GM23338 (cell line): ENCODE results near the gene LRRFIP1. TPM values are rescaled to one million over a fixed set of nuclear protein-coding genes. Genes with fewer than 3 reads are reported as not detected.

Experiments used
- ATAC-seq: fragments of 200-7000 bp; cut with Tn5 transposase; 3 replicates; pipeline ENCODE4 v1.9.1; 2020
- DNase-seq: peaks from one replicate; pipeline ENCODE4 v3.0.0-alpha.2; 2015; ENCODE audit warnings: low spot score
- H2AFZ ChIP-seq: fragments of 200-600 bp; sonication (generic); 2 replicates; pipeline ENCODE4 v1.8.0; 2016; ENCODE audit warnings: antibody characterized with exemption, mild to moderate bottlenecking, moderate library complexity
- H3F3A ChIP-seq: fragments of 200-600 bp; sonication (generic); replicated peaks from 2 replicates; pipeline ENCODE4 v1.8.0; 2017; ENCODE audit warnings: antibody characterized with exemption, mixed run types, low read depth
- H3K27ac ChIP-seq: fragments of 200-600 bp; sonication (generic); 2 replicates; pipeline ENCODE4 v1.6.1; 2016; ENCODE audit warnings: low read depth
- H3K27me3 ChIP-seq: fragments of 200-600 bp; sonication (generic); 2 replicates; pipeline ENCODE4 v1.8.0; 2016; ENCODE audit warnings: mild to moderate bottlenecking, mixed run types, moderate library complexity; ENCODE audit not compliant: insufficient read depth
- H3K36me3 ChIP-seq: fragments of 200-600 bp; sonication (generic); 2 replicates; pipeline ENCODE4 v1.8.0; 2016; ENCODE audit warnings: mild to moderate bottlenecking; ENCODE audit not compliant: insufficient read depth
- H3K4me1 ChIP-seq: fragments of 200-600 bp; sonication (generic); 2 replicates; pipeline ENCODE4 v1.8.0; 2016; ENCODE audit warnings: mild to moderate bottlenecking, moderate library complexity; ENCODE audit not compliant: insufficient read depth
- H3K4me2 ChIP-seq: fragments of 200-600 bp; sonication (generic); 2 replicates; pipeline ENCODE4 v1.7.1; 2017; ENCODE audit warnings: mixed run types
- H3K4me3 ChIP-seq: fragments of 200-600 bp; sonication (generic); 2 replicates; pipeline ENCODE4 v1.6.1; 2016; ENCODE audit warnings: mixed run types
- H3K79me2 ChIP-seq: fragments of 200-600 bp; sonication (generic); replicated peaks from 2 replicates; pipeline ENCODE4 v1.8.0; 2017; ENCODE audit warnings: mild to moderate bottlenecking; ENCODE audit not compliant: insufficient read depth
- H3K9me2 ChIP-seq: fragments of 200-600 bp; sonication (generic); 2 replicates; pipeline ENCODE4 v1.8.0; 2017; ENCODE audit not compliant: insufficient read depth
- H4K20me1 ChIP-seq: fragments of 200-600 bp; sonication (generic); replicated peaks from 2 replicates; pipeline ENCODE4 v1.8.0; 2017; ENCODE audit warnings: mild to moderate bottlenecking; ENCODE audit not compliant: insufficient read depth
- H3K27ac Mint-ChIP-seq: 2 replicates; pipeline ENCODE4 v1.8.0; 2020; ENCODE audit warnings: inconsistent platforms, mild to moderate bottlenecking, moderate library complexity, mixed read lengths
- H3K27me3 Mint-ChIP-seq: 3 replicates; pipeline ENCODE4 v1.8.0; 2022; ENCODE audit warnings: low read depth, mild to moderate bottlenecking, moderate library complexity, mixed read lengths, inconsistent platforms; ENCODE audit not compliant: insufficient read depth, poor library complexity
- H3K36me3 Mint-ChIP-seq: 3 replicates; pipeline ENCODE4 v1.8.0; 2021; ENCODE audit warnings: low read depth, mild to moderate bottlenecking, inconsistent platforms, moderate library complexity, mixed read lengths
- H3K4me1 Mint-ChIP-seq: 3 replicates; pipeline ENCODE4 v1.8.0; 2020; ENCODE audit warnings: mild to moderate bottlenecking, inconsistent platforms, mixed read lengths
- H3K4me3 Mint-ChIP-seq: 3 replicates; pipeline ENCODE4 v1.8.0; 2021; ENCODE audit warnings: moderate library complexity, mild to moderate bottlenecking, inconsistent platforms, mixed read lengths
- H3K9me3 Mint-ChIP-seq: 3 replicates; pipeline ENCODE4 v1.8.0; 2020; ENCODE audit warnings: moderate library complexity, mild to moderate bottlenecking, inconsistent platforms, mixed read lengths
- CREB1 ChIP-seq: fragments of 250-450 bp; sonication (Bioruptor Pico); IDR thresholded peaks from 2 replicates; pipeline ENCODE4 v1.5.0; 2020; ENCODE audit warnings: low read depth, mild to moderate bottlenecking, moderate library complexity
- ETS1 ChIP-seq: IDR thresholded peaks from 2 replicates; pipeline ENCODE4 v1.6.1; 2016; ENCODE audit warnings: antibody characterized with exemption
- EZH2 ChIP-seq: fragments of 200-600 bp; sonication (generic); IDR thresholded peaks from one replicate; pipeline ENCODE4 v1.8.0; 2017; ENCODE audit warnings: antibody characterized with exemption, mild to moderate bottlenecking, low read depth; ENCODE audit not compliant: unreplicated experiment
- EZH2phosphoT487 ChIP-seq: fragments of 200-600 bp; sonication (generic); IDR thresholded peaks from one replicate; pipeline ENCODE4 v1.8.1; 2018; ENCODE audit warnings: antibody characterized with exemption; ENCODE audit not compliant: unreplicated experiment
- JUNB ChIP-seq: IDR thresholded peaks from one replicate; pipeline ENCODE4 v1.6.1; 2016; ENCODE audit warnings: antibody characterized with exemption; ENCODE audit not compliant: unreplicated experiment
- NANOG ChIP-seq: IDR thresholded peaks from 2 replicates; pipeline ENCODE4 v1.6.1; 2016; ENCODE audit warnings: antibody characterized with exemption, borderline replicate concordance
- STAT1 ChIP-seq: IDR thresholded peaks from one replicate; pipeline ENCODE4 v1.6.1; 2016; ENCODE audit warnings: antibody characterized with exemption; ENCODE audit not compliant: unreplicated experiment
- ZNF114 ChIP-seq: fragments of 250-450 bp; sonication (Bioruptor Pico); IDR thresholded peaks from 2 replicates; pipeline ENCODE4 v1.5.0; 2020; ENCODE audit warnings: mild to moderate bottlenecking, moderate library complexity
- ZNF331 ChIP-seq: fragments of 250-450 bp; sonication (Bioruptor Pico); IDR thresholded peaks from 2 replicates; pipeline ENCODE4 v1.5.0; 2020; ENCODE audit warnings: low read depth, mild to moderate bottlenecking, moderate library complexity
- ZNF462 ChIP-seq: fragments of 250-450 bp; sonication (Bioruptor Pico); IDR thresholded peaks from 2 replicates; pipeline ENCODE4 v1.5.0; 2020; ENCODE audit warnings: mild to moderate bottlenecking, moderate library complexity
- polyA plus RNA-seq: library from polyadenylated mRNA; unstranded; fragments of >200 nt; fragmentation: Nextera tagmentation; extraction: Ambion mirVana; gene quantifications from 2 replicates; pipeline ENCODE4 v1.2.1, GENCODE V29; 2016
- total RNA-seq: library from RNA; depleted of rRNA; stranded (reverse); fragments of >200 nt; shearing (Covaris generic); gene quantifications from 2 replicates; pipeline ENCODE4 v1.2.3, GENCODE V29; 2014
- TF ChIP-seq, protein P1 (sequence below): IDR thresholded peaks from one replicate; pipeline ENCODE4 v1.6.1; 2018; ENCODE audit warnings: antibody characterized with exemption; ENCODE audit not compliant: unreplicated experiment

Gene LRRFIP1
- total and polyA plus RNA-seq, 2 experiments from 2014 or later: 59.6 to 178 TPM

DNA sequence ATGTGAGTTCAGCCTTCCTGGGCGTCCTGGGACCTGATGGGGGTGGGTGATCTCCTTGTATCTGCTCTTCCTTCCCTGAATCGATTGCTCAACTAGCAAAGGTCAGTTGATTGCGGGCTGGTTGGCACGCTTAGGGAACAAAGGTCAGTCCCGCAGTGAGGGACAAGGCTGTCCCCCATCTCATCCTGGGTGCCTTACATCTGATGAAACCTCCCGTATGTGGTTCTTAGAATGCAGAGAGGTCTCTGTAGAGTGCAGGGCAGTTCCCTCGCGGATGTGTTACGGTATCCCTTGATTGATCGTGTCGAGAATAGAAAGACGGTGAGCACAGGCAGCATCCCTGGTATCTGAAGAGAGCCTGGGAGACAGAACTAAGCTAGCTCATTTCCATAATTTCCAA, 114.8 kb downstream of the LRRFIP1 start (continued):
- no peak for TF ChIP-seq ZNF462 (CRISPR knock-in tag)
- TF ChIP-seq CREB1: no peak
- TF ChIP-seq ETS1: no peak
- TF ChIP-seq NANOG: no peak

DNA sequence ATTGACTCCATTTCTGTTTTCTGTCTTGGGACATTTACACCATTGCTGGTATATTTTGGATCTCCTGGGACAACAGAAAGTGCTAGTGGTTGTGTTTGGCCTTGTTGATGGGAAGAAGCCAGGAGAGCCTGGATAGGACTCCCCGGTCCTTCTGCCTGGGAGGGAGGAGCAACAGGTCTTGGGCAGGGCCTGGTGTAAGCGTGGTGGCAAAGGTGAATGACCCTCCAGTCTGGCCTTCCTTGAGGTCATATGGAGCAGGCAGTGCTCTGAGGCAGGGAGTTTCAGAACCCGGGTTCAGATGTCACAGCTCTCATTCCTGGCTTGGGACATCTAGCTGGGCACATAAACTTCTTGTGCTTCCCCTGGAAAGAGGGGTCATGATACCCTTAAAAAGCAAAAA, 115.2 kb downstream of the LRRFIP1 start:
- DNase-seq (no peak), ATAC-seq (no peak)
- TF ChIP-seq EZH2 (no peak), JUNB (no peak), STAT1 (no peak), ZNF331 (CRISPR knock-in tag) (no peak), ZNF114 (no peak), EZH2phosphoT487 (no peak), NANOG (no peak)
- TF ChIP-seq, protein P1, sequence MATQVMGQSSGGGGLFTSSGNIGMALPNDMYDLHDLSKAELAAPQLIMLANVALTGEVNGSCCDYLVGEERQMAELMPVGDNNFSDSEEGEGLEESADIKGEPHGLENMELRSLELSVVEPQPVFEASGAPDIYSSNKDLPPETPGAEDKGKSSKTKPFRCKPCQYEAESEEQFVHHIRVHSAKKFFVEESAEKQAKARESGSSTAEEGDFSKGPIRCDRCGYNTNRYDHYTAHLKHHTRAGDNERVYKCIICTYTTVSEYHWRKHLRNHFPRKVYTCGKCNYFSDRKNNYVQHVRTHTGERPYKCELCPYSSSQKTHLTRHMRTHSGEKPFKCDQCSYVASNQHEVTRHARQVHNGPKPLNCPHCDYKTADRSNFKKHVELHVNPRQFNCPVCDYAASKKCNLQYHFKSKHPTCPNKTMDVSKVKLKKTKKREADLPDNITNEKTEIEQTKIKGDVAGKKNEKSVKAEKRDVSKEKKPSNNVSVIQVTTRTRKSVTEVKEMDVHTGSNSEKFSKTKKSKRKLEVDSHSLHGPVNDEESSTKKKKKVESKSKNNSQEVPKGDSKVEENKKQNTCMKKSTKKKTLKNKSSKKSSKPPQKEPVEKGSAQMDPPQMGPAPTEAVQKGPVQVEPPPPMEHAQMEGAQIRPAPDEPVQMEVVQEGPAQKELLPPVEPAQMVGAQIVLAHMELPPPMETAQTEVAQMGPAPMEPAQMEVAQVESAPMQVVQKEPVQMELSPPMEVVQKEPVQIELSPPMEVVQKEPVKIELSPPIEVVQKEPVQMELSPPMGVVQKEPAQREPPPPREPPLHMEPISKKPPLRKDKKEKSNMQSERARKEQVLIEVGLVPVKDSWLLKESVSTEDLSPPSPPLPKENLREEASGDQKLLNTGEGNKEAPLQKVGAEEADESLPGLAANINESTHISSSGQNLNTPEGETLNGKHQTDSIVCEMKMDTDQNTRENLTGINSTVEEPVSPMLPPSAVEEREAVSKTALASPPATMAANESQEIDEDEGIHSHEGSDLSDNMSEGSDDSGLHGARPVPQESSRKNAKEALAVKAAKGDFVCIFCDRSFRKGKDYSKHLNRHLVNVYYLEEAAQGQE: no peak
- H3K4me3 ChIP-seq: no peak overlapping the region
- no peaks in the 10 kb centered on the region for H3K9me2 ChIP-seq
- no peak overlapping the region for H3K4me3 Mint-ChIP-seq
- peaks cover 70% of the 10 kb centered on the region for H3K79me2 ChIP-seq
- H3K4me1 ChIP-seq: peaks cover 17% of the 10 kb centered on the region
- peaks cover 4% of the 10 kb centered on the region for H3K36me3 Mint-ChIP-seq
- peaks cover 57% of the 10 kb centered on the region for H3K4me1 Mint-ChIP-seq
- peaks cover 21% of the 10 kb centered on the region; the same call in 1 of the 2 replicates for H4K20me1 ChIP-seq
- H3K36me3 ChIP-seq: no peaks in the 10 kb centered on the region
- H2AFZ ChIP-seq: no peak overlapping the region
- no peak overlapping the region for H3K27ac ChIP-seq
- H3K27me3 Mint-ChIP-seq: peaks cover 4% of the 10 kb centered on the region
- H3K9me3 Mint-ChIP-seq: no peaks in the 10 kb centered on the region; the same call in 2 of the 3 replicates
- H3K4me2 ChIP-seq: no peak overlapping the region
- H3F3A ChIP-seq: no peaks in the 10 kb centered on the region
- no peaks in the 10 kb centered on the region for H3K27me3 ChIP-seq
- no peak overlapping the region for H3K27ac Mint-ChIP-seq
